ENCODE data around the gene ARRB1.
"Not testable (repeated sequence)": the region's sequence is repeated elsewhere in the genome, so short reads cannot be mapped to it uniquely, and the experiment has no call there.

Gene ARRB1

DNA sequence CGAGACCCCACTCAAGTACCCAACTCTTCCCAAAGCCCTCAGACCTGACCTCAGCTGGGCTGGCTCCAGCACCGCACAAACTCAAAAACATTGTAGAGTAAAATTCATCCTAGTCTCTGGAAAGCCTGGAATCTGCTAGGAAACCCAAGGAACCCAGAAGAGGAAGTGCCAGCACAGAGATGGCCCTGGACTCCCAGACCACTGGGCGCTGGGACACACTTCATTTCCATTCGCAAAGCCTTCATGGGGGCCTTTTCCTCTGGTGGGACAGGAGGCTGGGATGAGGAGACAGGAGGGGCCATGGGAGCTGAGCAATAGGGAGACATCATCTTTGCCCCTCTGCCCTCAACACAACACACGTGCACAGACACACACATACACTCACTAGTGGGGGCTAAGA lies 30.8 kb downstream of the ARRB1 start:
- DNase-seq (ENCODE audit: low spot score), result no peak

DNA sequence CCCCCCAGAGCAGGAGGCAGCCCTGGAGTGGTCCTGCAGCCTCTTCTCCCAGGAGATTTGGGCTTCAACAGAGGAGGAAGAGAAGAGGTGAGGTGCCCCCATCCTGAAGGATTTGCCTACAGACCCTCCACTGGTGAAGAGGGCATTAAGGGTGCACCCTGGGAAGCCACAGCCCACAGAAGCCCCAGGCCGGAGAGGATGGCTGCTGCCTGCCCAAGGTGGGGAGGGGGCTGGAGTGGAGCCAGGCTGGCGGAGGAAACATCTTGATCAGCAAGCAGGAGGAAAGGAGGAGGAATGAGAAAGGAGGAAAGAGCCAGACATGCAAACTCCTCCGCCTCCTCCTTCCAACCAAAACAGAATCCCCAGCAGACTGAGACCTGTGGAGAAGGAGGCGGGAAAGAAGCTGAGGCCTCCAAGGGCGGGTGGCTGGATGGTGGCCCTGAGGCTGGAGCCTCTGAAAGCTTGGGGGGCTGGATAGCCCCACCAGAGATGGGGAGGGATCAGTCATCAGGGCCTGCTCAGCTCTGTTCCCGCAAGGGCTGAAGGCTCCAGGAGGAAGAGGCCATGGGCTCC lies 31.3 kb downstream of the ARRB1 start:
- no peak for DNase-seq (ENCODE audit: low spot score)

DNA sequence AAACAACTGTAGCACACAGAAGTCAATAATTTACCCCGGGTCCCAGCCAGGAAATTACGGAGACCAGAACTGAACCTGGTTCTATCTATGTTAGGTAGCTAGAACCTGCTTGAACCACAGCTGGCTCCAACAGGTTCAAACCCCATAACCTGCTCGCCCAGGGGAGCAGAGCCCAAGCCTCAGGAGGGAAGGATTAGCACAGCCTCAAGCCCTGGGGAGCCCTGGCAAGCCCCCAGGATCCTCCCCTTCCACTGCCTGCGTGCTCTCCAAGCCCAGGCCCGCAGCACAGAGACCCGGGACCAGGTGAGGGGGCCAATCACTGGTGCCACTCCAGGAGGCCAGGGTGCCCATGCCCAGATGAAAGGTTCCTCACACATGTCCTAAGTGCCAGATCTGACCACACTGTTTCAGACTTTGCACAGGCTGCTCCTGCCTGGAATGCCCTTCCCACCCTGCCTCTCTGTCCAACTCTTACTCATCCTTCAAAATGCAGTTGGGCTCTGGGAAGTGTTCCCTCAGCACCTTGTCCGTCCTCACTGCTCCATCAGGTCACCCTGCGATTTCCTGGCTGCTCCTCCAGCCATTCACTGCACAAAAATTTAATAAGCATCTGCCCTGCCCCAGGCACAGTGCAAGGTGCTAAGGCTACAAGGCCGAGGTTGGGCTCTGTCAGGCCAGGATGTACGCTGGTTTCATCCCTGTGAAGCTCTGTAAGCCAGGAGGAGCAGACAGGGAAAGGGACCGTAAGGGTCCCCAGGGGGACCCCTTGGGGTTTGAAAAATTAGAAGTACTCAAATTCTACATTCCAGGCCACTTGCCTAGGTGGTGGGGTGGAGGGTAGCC lies 32.2 kb downstream of the ARRB1 start:
- DNase-seq (ENCODE audit: low spot score), result no peak

DNA sequence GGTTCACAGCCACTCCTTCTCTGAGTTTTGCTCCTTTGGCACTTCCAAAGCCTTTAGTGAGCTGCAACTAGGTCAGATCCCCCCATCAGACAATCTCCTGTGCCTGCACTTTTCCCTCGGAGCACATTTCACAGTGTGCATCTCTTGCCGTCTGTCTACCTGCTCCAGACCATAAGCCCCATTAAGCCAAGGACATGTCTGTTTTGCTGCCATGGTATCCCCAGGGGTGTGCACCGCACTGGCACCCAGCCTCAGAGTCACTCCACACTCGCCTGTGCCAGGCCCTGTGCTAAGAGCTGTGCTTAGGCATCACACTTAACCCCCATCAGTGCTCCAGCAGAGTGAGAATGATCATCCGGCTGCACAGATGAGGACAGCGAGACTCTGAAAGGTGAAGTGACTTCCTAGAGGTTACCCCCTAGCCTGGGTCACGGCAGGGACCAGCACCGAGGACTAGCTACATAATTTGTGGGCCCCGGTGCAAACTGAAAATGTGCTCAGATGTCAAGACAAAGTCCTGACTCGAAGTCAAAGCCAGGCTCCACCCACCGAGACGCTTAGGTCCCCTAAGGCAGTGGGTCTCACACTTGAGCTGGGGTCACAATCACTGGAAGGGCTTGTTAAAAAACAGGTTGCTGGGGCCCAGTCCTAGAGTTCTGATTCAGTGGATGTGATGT lies 33.9 kb downstream of the ARRB1 start:
- no peak for DNase-seq (ENCODE audit: low spot score)

DNA sequence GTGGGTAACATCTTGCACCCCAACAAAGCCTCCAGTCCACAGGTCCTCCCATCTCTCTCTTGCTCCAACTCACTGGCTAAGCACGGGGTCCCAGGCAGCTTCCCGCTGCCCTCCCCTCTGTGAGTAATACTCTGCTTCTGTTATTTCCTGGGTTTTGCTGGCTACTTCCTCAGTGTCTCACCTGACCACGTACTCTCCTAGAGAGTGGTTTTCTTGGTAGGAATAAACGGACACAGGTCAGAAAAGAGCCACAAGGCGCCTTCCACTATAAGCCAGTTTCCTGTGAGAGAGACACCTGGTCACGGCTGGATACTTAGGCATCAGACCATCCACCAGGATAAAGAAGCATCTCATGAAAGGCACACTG lies 36.0 kb downstream of the ARRB1 start:
- no peak for DNase-seq (ENCODE audit: low spot score)

DNA sequence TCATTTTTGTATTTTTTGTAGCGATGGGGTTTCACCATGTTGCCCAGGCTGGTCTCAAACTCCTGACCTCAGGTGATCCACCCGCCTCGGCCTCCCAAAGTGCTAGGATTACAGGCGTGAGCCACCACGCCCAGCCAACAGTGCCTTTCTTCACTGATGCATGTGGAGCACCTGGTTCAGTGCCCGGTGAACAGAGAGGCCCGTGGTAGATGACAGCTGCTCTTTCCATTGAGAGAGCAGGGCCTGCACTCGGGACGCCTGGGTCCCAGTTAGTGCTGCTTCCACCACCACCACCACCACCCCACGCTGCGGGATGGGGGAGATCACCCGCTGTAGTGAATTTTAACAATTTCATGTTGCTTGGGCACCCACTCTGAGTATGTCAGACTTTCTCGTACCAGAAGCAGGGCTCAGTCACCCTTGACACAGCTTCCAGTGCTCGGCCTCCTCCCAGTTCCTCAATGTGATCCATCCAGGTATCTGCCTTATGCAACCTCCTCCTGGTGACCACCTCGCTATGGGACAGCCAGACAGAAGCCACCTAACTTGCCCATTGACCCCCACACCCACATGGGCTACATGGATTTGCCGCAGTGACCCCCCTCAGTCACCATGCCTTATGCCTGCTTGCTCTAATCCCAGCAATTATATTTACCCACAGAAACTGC lies 36.6 kb downstream of the ARRB1 start:
- DNase-seq (ENCODE audit: low spot score), result no peak

DNA sequence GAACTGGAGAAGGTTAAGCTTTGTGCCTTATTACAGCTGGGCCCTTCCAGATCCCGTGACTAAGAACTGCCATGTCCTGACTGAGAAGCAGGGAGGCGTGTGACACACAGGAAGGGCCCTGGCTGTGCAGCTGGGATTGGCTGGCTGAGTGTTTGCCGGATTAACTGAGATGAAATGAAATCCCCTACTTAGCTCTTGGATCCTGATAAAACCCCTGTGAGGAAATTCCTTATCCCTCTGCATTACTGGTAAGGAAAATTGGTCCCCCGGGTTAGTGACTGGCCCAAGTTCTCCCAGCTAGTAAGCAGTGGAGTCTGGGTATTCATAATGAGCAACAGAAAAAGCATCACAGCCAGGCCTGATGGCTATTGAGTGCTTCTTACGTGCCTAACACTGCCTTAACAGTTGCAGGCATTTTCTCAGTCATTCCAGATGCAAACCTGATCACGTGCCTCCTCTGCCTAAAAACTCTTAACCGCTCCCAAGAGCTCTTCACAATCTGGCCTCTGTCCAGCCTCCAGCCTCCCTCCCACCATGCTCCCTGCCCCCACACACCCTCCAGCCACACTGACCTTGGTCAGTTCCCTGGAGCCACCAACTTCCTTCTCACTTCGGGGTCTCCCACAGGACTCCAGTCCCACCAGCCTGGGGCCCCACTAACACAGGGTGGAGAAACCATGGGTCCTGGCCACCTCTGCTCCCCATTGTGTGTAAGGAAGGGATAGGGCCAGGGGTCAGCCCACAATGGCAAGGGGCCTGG lies 37.8 kb downstream of the ARRB1 start:
- DNase-seq (ENCODE audit: low spot score), result peak; percentile 71

DNA sequence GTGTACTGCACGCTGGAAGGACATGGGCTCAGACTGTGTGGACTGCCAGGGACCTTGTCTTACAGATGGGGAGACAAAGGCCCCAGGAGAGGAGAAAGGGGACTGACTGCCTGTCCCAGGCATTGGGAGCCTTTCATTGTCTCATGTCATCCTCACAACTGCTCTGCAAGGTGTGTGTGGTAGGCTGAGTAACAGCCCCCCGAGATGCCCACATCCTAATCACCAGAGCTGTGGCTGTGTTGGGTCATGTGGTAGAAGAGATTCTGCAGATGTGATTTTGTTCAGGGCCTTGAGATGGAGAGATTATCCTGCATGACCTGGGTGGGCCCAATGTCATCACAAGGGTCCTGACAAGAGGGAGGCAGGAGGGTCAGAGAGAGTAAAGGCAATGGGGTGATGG lies 39.1 kb downstream of the ARRB1 start:
- no peak for DNase-seq (ENCODE audit: low spot score)

DNA sequence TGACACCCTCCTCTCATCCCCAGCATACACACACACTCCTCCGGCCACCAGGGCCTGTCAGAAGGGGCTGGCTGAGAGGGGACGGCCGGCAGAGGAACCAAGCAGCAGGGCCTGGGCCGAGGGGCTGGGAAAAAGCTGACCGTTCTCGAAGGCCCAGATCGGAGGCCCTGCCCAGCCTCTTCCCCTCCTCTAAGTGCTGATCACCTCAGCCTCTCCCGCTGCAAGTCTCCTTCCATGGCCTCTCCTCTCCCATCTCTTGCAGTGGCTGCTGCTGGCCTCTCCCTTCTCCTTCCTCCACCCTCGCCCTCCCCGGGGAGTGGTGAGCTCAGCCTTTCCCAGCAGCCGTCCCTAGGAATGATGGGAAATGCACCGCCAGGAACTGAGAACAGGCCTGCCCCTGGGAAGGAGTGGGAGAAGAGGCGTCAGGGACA lies 39.6 kb downstream of the ARRB1 start:
- DNase-seq (ENCODE audit: low spot score), result peak; percentile 73

DNA sequence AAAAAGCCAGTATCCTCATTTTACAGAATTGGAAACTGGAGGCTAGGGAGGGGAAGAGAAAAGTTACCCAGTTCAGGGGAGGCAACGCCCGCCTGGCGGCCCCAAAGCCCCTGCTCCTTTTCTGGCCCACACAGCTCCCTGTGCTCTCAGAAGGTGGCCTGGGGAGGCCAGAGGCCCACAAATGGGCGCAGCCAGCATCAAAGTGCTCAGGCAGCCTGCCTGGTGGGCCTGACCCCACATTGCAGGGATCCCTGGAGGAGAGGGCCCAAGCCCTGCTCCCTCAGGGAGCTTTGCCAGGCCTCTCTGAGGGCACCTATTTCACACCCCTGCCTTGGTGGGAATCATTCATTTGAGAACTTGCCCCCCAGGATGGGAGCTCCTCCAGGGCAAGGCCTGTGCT lies 42.5 kb downstream of the ARRB1 start:
- no peak for DNase-seq (ENCODE audit: low spot score)

DNA sequence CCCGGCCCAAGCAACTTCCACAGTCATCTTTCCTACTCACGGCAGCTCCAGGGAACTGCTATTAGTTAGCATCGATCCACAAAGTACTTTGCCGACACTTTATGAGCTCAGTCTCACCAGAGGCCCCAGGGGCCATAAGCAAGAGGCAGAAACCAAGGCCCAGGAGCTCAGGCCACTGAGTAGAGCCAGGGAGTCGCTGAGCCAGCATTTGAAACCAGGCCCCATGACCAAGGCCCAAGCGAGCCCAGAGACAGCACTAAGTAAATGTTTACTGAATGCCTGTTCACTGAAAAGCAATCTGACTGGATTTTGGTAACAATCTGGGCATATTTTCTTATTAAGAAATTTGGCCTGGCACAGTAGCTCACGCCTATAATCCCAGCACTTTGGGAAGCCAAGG lies 43.3 kb downstream of the ARRB1 start:
- no peak for DNase-seq (ENCODE audit: low spot score)

DNA sequence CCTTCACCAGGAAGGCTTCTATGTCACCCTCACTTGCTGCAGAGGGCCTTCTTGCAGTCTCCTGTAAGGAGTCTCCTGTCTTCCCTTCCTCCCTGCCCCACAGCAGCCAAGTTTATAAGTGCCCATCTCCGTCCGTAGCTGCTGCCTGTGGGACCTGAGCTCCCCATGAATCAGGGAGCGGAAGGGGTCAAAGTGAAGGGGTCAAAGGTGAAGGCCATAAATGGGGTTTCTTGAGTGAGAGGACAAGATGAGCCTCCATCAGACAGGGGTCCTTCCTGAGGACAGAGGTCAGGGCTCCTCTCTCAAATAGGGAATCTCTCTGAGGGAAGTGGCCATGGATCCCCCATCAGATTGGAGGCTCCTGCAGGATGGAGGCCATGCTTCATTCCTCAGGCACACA lies 44.4 kb downstream of the ARRB1 start:
- DNase-seq (ENCODE audit: low spot score), result no peak

DNA sequence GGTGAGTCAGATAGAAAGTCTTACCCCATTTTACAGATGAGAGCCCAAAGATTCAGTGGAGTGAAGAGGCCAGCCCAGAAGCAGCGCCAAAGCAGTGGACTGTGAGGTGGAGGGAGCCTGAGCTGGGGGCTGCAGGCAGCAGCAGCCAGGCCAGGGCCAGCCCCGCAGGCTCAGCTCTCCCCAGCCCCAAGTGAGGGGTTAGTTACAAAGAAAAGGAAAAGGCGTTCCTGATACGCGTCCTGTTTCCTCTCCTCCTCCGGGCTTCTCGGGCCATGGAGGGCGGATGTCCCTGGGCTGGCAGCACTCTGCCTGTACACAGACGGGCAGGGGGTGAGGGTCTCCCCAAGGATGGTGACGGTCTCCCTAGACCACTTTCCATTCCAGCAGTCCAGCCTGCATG lies 44.9 kb downstream of the ARRB1 start:
- DNase-seq (ENCODE audit: low spot score), result no peak

DNA sequence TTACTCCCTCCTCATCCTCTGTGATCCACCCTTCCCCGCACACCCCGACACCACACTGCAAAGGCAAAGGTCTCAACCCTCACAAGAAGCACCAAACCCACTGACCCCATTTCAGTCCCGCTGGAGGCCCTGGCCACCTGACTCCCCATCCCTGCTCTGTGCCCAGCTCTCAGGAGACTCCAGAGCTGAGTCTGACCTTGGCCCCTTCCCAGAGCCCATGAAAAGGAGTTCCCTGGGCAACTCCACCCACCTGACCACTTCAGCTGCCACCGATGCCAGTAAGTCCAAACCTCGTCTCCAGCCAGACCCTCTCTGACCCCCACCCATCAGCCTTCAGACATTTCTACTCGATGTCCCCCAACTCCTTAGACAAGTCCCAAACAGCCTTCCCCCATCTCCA lies 45.5 kb downstream of the ARRB1 start:
- DNase-seq (ENCODE audit: low spot score), result no peak

DNA sequence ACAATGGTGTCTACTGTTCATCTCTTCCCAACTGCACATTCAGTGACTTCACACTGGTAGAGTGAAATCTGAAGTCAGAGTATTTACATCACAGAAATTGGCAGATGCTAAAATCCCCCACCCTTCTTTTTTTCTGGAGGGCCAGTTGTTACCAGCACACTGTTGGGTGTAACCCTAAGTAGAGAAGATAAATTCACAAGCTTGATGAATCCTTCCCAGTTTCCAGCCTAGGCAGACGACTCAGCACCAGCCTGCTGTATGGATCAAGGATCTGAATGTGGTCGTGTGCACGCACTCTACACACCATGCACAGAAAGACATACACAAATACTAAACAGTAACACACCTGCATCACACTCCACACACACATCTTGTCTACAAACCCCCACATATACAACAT lies 46.0 kb downstream of the ARRB1 start:
- no peak for DNase-seq (ENCODE audit: low spot score)

DNA sequence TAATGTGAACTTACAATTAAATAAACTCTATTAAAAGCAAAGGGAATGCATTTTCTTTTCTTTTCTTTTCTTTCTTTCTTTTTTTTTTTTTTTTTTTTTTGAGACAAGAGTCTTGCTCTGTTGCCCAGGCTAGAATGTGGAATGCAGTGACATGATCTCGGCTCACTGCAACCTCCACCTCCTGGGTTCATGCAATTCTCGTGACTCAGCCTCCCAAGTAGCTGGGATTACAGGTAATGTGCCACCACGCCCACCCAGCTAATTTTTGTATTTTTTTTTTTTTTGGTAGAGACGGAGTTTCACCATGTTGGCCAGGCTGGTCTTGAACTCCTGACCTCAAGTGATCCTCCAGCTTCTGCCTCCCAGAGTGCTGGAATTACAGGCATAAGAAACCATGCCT lies 46.5 kb downstream of the ARRB1 start:
- not testable (repeated sequence) for DNase-seq (ENCODE audit: low spot score)

DNA sequence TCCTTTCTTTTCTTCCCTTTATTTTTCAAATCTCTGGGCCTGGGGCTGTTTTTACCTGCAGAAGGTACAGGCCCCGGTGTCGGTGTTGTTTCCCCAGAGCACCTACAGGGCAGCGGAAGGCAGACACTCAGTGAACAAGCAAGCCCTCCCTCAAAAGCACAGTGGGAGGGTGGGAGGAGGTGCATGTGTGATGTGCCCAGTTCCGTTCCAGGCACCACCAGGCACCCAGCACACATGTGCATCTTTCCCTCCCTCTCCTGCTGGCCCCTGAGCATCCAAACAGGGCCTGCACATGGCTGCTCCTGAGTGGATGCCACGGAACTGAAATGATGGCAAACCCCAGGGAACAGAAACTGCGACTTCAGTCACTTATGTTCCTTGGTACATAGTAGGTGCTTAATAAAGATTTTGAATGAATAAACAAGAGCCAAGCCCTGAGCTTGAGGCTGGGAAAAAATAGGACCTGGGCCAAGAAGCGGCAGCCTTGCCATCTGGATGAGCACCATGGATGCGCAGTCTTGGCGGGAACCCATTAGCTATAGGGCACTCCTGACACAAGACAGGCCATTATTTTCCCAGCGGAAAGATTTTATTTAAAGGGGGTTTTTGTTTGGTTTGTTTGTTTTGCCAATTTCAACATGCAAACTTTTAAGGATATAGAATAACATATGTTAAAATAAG lies 47.8 kb downstream of the ARRB1 start:
- no peak for DNase-seq (ENCODE audit: low spot score)

DNA sequence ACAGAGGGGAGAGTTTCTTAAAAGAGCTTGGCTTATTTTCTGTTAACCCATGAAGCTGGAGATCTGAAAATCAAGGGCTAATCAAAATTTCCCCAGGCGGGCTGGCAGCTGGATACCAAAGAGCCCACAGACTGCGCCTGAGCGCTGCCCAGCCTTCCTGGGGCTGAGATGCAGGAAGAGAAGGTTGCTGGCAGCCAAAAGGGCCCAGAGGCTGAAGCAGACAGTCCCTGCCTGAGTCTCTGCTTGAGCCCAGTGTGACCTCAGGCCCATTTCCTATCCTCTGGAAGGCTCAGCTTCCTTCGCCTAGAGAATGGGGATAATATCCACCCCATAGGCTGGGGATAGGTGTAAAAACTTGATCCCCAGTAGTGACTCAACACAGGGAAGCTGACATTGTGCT lies 49.1 kb downstream of the ARRB1 start:
- DNase-seq (ENCODE audit: low spot score), result no peak

DNA sequence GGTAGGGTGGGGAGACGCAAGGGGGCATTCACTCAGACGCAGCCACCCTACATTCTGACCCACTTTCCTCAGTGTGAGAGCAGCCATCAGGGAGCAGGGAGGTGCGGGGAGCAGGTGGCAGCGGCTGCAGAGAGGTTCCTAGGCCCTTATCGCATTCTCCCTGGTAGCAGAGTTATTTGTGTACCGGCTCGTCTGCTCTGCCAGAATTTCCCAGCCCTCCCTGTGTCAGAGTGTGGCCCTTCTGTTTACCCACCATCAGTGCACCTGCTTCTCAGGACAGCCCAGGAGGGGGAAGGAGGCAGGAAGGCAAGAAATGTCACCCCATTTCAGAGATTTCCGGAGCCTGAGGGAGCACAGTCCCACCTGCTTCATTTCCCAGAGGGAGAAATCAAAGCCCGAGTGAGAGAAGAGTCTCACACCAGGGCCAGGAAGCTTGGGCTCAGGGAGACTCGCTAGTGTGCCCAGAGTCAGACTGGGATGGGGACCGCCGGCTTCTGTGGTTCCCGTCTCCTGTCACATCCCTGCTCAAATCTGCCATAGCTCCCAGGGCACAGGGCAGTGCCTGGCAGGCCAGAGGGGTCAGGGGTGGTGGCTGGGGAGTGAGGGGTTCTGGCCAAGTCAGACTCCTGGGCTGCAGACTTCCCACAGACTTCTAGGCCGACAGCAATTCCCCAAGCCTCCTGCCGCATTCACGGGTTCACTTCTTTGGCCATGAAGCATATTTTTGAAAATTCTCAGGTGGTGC lies 49.7 kb downstream of the ARRB1 start:
- DNase-seq (ENCODE audit: low spot score), result no peak

DNA sequence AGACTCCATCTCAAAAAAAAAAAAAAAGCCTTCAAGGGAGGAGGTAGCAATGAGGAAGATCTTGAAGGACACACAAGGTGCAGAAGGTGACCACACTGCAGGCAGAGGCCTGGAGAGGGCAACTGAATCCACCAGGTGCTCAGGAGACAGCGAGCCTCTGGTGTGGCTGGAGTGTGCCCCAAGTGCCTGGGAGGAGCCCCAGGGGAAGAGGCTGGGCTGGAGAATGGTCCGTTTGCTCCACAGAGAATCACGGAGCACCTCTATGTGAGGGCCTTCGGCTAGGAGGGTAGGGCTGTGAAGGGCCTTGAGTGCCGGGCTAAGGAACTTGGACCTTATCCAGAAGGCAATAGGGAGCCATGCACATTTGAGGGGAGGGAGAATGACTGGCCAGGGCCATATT lies 50.3 kb downstream of the ARRB1 start:
- no peak for DNase-seq (ENCODE audit: low spot score)

DNA sequence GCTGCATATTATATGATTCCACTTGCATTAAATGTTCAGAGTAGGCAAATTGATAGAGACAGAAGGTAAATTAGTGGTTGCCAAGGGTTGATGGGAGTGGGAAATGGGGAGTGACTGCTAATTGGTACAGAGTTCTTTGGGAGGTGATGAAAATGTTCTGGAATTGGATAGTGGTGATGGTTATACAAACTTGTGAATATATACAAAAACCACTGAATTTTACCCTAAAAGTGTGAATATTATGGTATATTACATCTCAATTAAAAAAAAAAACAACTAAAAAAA lies 52.5 kb downstream of the ARRB1 start:
- no peak for DNase-seq (ENCODE audit: low spot score)

Measured in AG20443 (cell line).